ENCODE measurements around the gene CYP2S1. TPM values are rescaled to one million over a fixed set of nuclear protein-coding genes. Genes with fewer than 3 reads are reported as not detected.

CYP2S1 gene
- total RNA-seq, 1 experiment from 2014 or later, result 191 TPM

- TF ChIP-seq ZNF121 (CRISPR knock-in tag; IDR thresholded peaks at IDR 0.05) (no peak), CREB1 (CRISPR knock-in tag; IDR thresholded peaks at IDR 0.05) (no peak), NR1H2 (CRISPR knock-in tag; IDR thresholded peaks at IDR 0.05) (no peak), HMGA2 (CRISPR knock-in tag; IDR thresholded peaks at IDR 0.05) (no peak), ZNF317 (CRISPR knock-in tag; IDR thresholded peaks at IDR 0.05; ENCODE audit: borderline replicate concordance, low read depth) (no peak), ZNF671 (CRISPR knock-in tag; IDR thresholded peaks at IDR 0.05) (no peak), ZBTB43 (CRISPR knock-in tag; IDR thresholded peaks at IDR 0.05) (no peak), ZNF232 (CRISPR knock-in tag; IDR thresholded peaks at IDR 0.05) (no peak)
Observed at GRCh38 chr19:41245843-41246242, 52.8 kb downstream of the CYP2S1 start (continued).

- H3K36me3 Mint-ChIP-seq, result peaks cover 33% of the 10 kb centered on the region
- no peak for DNase-seq (ENCODE audit: low spot score)
- CTCF ChIA-PET, result interaction anchor here (0.5 to 3.0 kb wide), 12 partner anchors 10 to 104 kb away, joined by 3 to 28 read pairs (median 4); partner anchors contain the start of genes AXL and HNRNPUL1
Observed at GRCh38 chr19:41248895-41249294, 55.9 kb downstream of the CYP2S1 start.

More at GRCh38 chr19:41248895-41249294, 55.9 kb downstream of the CYP2S1 start:
- no peaks in the 10 kb centered on the region for H3K27me3 Mint-ChIP-seq (ENCODE audit: low read depth)
- no peak overlapping the region for H3K27ac Mint-ChIP-seq
- peak; percentile 67 for ATAC-seq
- TF ChIP-seq MXD4 (CRISPR knock-in tag; IDR thresholded peaks at IDR 0.05; ENCODE audit: borderline replicate concordance), result no peak
- no peak for TF ChIP-seq HMGXB4 (CRISPR knock-in tag; IDR thresholded peaks at IDR 0.05)
- TF ChIP-seq SP1 (CRISPR knock-in tag; conservative IDR thresholded peaks at IDR 0.05), result no peak
- TF ChIP-seq SMAD3 (CRISPR knock-in tag; IDR thresholded peaks at IDR 0.05; ENCODE audit: borderline replicate concordance), result no peak
- TF ChIP-seq SOX15 (CRISPR knock-in tag; IDR thresholded peaks at IDR 0.05), result no peak
- no peak for TF ChIP-seq ETV6 (CRISPR knock-in tag; IDR thresholded peaks at IDR 0.05)
- TF ChIP-seq STAT6 (CRISPR knock-in tag; conservative IDR thresholded peaks at IDR 0.05; ENCODE audit: low read depth), result no peak
- TF ChIP-seq ZNF219 (CRISPR knock-in tag; IDR thresholded peaks at IDR 0.05; ENCODE audit: borderline replicate concordance), result no peak
- TF ChIP-seq ATF2 (CRISPR knock-in tag; IDR thresholded peaks at IDR 0.05; ENCODE audit: borderline replicate concordance, low read depth), result no peak
- TF ChIP-seq NFE2L1 (CRISPR knock-in tag; IDR thresholded peaks at IDR 0.05), result no peak
- no peak for TF ChIP-seq NFATC4 (CRISPR knock-in tag; IDR thresholded peaks at IDR 0.05)
- TF ChIP-seq, protein P1, sequence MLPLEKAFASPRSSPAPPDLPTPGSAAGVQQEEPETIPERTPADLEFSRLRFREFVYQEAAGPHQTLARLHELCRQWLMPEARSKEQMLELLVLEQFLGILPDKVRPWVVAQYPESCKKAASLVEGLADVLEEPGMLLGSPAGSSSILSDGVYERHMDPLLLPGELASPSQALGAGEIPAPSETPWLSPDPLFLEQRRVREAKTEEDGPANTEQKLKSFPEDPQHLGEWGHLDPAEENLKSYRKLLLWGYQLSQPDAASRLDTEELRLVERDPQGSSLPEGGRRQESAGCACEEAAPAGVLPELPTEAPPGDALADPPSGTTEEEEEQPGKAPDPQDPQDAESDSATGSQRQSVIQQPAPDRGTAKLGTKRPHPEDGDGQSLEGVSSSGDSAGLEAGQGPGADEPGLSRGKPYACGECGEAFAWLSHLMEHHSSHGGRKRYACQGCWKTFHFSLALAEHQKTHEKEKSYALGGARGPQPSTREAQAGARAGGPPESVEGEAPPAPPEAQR (CRISPR knock-in tag; IDR thresholded peaks at IDR 0.05), result no peak
- no peak for TF ChIP-seq ZBTB43 (CRISPR knock-in tag; IDR thresholded peaks at IDR 0.05)
- POLR2A ChIA-PET, result interaction anchor here (0.7 to 1.4 kb wide), 3 partner anchors 13 to 450 kb away, joined by 3 to 5 read pairs (median 5); partner anchors contain the start of genes EGLN2 and HNRNPUL1
- no peaks in the 10 kb centered on the region for H3K4me1 Mint-ChIP-seq
- H3K4me3 Mint-ChIP-seq, result no peak overlapping the region
- H3K9me3 Mint-ChIP-seq, result peaks cover 9% of the 10 kb centered on the region
